HFFc6 (cell line): ENCODE results near the gene SPNS3. TPM values are rescaled to one million over a fixed set of nuclear protein-coding genes. Genes with fewer than 3 reads are reported as not detected.

Experiments
- DNase-seq: peaks from one replicate; pipeline ENCODE4 v3.0.0-alpha.2; 2018
- H3K27ac Mint-ChIP-seq: 2 replicates; pipeline ENCODE4 v1.8.0; 2020; ENCODE audit warnings: mild to moderate bottlenecking, mixed read lengths
- H3K27me3 Mint-ChIP-seq: 2 replicates; pipeline ENCODE4 v1.8.0; 2021; ENCODE audit warnings: mild to moderate bottlenecking, moderate library complexity, mixed read lengths; ENCODE audit not compliant: insufficient read depth
- H3K36me3 Mint-ChIP-seq: 2 replicates; pipeline ENCODE4 v1.8.0; 2021; ENCODE audit warnings: low read depth, mixed read lengths
- H3K4me1 Mint-ChIP-seq: 2 replicates; pipeline ENCODE4 v1.8.0; 2020; ENCODE audit warnings: low read depth, mixed read lengths
- H3K4me3 Mint-ChIP-seq: 2 replicates; pipeline ENCODE4 v1.8.0; 2020; ENCODE audit warnings: mild to moderate bottlenecking, moderate library complexity, mixed read lengths
- H3K9me3 Mint-ChIP-seq: 2 replicates; pipeline ENCODE4 v1.8.0; 2020; ENCODE audit warnings: mild to moderate bottlenecking, mixed read lengths
- CTCF ChIP-seq: fragments of 200-600 bp; sonication (generic); IDR thresholded peaks from 2 replicates; pipeline ENCODE4 v1.5.0; 2021; ENCODE audit warnings: antibody characterized with exemption, mild to moderate bottlenecking
- total RNA-seq, 6 experiments: library from RNA; stranded (reverse); fragmentation: NEBNext Ultra II Directional; extraction: Animal tissue kit (Norgen Biotek cat#: 25700); gene quantifications; 2 replicates in 1 of 6; 3 replicates in 5 of 6; pipeline ENCODE4 v1.2.3, GENCODE V29; 2021

The SPNS3 gene
- total RNA-seq, 6 experiments from 2014 or later = not detected

DNA sequence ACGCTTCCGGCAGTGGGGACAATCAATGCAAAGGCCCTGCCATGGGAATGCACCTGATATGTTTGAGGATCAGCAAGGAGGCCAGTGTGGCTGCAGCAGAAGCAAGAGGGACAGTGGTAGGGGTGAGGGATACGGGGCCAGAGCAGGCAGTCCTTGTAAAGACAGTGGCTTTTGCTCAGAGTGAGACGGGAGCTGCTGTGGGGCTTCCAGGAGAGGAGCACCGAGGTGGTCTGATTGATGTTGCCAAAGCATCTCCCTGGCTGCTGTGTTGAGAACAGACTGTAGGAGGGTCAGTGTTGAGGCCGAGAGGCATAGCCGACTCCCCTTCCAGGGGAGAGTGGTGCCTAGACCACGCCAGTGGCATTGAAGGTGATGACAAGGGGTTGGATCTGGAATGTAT, 53.6 kb downstream of the SPNS3 start:
- H3K4me1 Mint-ChIP-seq = no peaks in the 10 kb centered on the region; the same call in 1 of the 2 replicates
- no peak overlapping the region for H3K27ac Mint-ChIP-seq
- peaks cover 44% of the 10 kb centered on the region for H3K27me3 Mint-ChIP-seq
- H3K9me3 Mint-ChIP-seq = no peaks in the 10 kb centered on the region
- H3K4me3 Mint-ChIP-seq = no peak overlapping the region
- H3K36me3 Mint-ChIP-seq = no peaks in the 10 kb centered on the region
- TF ChIP-seq CTCF = no peak
- DNase-seq = no peak

DNA sequence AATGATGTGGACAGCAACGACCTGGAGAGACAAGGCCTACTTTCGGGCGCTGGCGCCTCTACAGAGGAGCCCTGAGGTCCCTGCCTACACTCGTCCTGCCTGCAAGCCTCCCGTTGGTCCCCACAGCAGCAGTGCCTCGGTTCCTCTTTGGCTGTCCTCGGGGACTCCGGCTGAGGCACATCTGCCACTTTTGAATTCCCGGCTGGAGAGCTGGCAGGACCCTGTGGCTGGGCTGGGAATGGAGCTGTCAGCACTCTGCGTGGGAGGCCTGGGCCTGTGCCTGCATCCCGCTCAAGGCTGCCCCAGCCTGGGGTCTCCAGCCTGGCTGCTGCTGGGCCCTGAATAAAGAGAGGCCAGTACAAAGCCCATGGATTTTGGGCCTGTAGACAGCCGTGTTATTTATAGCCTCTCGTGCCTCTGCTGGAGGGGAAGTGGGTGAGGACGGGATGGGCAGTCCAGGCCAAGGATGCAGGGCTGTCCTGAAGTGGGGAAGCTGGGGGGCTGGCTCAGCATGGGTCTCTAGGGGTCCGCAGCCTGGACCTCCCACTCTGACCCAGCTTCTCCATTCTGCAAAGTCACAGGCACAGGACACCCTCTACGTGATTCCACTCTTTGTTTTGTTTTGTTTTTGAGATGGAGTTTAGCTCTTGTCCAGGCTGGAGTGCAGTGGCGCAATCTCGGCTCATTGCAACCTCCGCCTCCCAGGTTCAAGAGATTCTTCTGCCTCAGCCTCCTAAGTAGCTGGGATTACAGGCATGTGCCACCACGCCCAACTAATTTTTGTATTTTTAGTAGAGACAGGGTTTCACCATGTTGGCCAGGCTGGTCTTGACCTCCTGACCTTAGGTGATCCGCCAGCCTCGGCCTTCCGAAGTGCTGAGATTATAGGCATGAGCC, 54.3 kb downstream of the SPNS3 start:
- no peaks in the 10 kb centered on the region for H3K36me3 Mint-ChIP-seq
- TF ChIP-seq CTCF = no peak
- H3K27me3 Mint-ChIP-seq = peaks cover 45% of the 10 kb centered on the region
- no peaks in the 10 kb centered on the region; the same call in 1 of the 2 replicates for H3K4me1 Mint-ChIP-seq
- no peaks in the 10 kb centered on the region for H3K9me3 Mint-ChIP-seq
- H3K27ac Mint-ChIP-seq = no peak overlapping the region
- no peak overlapping the region for H3K4me3 Mint-ChIP-seq
- no peak for DNase-seq

DNA sequence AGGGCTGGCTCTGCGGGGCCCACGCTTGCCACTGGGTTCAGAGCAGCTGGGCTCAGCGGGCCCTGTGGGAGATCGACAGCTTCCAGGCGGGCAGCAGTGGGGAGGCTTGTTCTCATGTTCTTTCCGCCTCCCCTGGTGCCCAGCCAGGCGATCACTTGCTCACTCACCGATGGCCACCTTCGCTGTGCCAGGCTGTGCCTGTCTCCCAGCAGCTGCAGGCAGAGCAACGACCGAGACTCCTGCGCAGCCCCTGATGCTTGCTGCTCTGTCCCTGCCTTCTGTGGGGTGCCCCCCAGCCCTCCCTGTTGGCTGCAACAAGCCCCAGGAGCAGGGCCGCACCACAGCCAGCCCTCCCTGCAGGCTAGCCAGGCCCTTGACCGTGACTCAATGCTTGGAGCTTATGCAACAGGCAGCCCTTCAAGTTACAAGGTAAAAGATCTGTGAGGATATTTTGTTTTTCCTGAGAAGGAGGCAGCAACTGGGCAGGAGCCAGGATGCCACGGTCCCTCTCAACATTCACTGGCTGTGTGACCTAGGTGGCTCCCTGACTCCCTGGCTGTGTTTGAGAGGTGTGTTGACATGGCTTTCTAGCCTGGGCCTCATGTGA, 55.4 kb downstream of the SPNS3 start:
- Mint-ChIP-seq H3K4me3 (no peak overlapping the region), H3K27ac (no peak overlapping the region), H3K4me1 (no peaks in the 10 kb centered on the region), H3K9me3 (no peaks in the 10 kb centered on the region), H3K36me3 (no peaks in the 10 kb centered on the region), H3K27me3 (peaks cover 47% of the 10 kb centered on the region)
- DNase-seq = no peak
- TF ChIP-seq CTCF = no peak

- no peaks in the 10 kb centered on the region for H3K4me1 Mint-ChIP-seq
- no peak for DNase-seq
- no peak for TF ChIP-seq CTCF
- H3K27ac Mint-ChIP-seq = no peak overlapping the region
- H3K9me3 Mint-ChIP-seq = no peaks in the 10 kb centered on the region
- H3K36me3 Mint-ChIP-seq = no peaks in the 10 kb centered on the region
- H3K4me3 Mint-ChIP-seq = no peak overlapping the region
- H3K27me3 Mint-ChIP-seq = peaks cover 54% of the 10 kb centered on the region
These were observed 56.4 kb downstream of the SPNS3 start for GRCh38 chr17:4490109-4490591.

GRCh38 chr17:4490637-4491061, 56.9 kb downstream of the SPNS3 start:
- Mint-ChIP-seq H3K9me3 (no peaks in the 10 kb centered on the region), H3K4me1 (no peaks in the 10 kb centered on the region), H3K27ac (no peak overlapping the region), H3K36me3 (no peaks in the 10 kb centered on the region), H3K4me3 (no peak overlapping the region), H3K27me3 (peaks cover 53% of the 10 kb centered on the region)
- no peak for DNase-seq
- no peak for TF ChIP-seq CTCF
